ENCODE data around the gene ACAA1.

- no peak for TF ChIP-seq CTCF (conservative IDR thresholded peaks at IDR 0.05; ENCODE audit: low read depth, low read length)
- TF ChIP-seq EZH2phosphoT487 (IDR thresholded peaks at IDR 0.05; ENCODE audit: borderline replicate concordance, low read length) = no peak
Measured at GRCh38 chr3:38118421-38119247, 18.3 kb downstream of the ACAA1 start.

All from PC-3 (cell line).